Mesenchymal stem cell (in vitro differentiated cells and primary cell): ENCODE results near the gene SPATS2L.

Experiments
- DNase-seq: peaks from one replicate; pipeline ENCODE4 v3.0.0-alpha.2; 2013
- H2AFZ ChIP-seq: one replicate; pipeline ENCODE4 v1.6.1; 2013; ENCODE audit warnings: low read depth, mild to moderate bottlenecking, control low read depth, inconsistent platforms, low read length, moderate library complexity
- H2AK5ac ChIP-seq: 2 replicates; pipeline ENCODE4 v1.6.1; 2013; ENCODE audit warnings: low read length, moderate library complexity, mild to moderate bottlenecking, inconsistent platforms; ENCODE audit not compliant: severe bottlenecking
- H2BK120ac ChIP-seq: one replicate; pipeline ENCODE4 v1.6.1; 2013; ENCODE audit warnings: low read depth, mild to moderate bottlenecking, inconsistent platforms, low read length, moderate library complexity
- H2BK12ac ChIP-seq, 2 experiments: one replicate each; pipeline ENCODE4 v1.6.1; 2013; ENCODE audit warnings: inconsistent platforms in 2 of 2, low read length in 2 of 2, mild to moderate bottlenecking in 2 of 2, moderate library complexity in 2 of 2, control low read depth in 1 of 2
- H2BK15ac ChIP-seq: one replicate; pipeline ENCODE4 v1.6.1; 2013; ENCODE audit warnings: mild to moderate bottlenecking, low read depth, inconsistent platforms; ENCODE audit not compliant: poor library complexity, severe bottlenecking
- H2BK5ac ChIP-seq: 2 replicates; pipeline ENCODE4 v1.6.1; 2013; ENCODE audit warnings: low read depth, mild to moderate bottlenecking, low read length, control low read depth, inconsistent platforms; ENCODE audit not compliant: poor library complexity, severe bottlenecking
- H3K14ac ChIP-seq, 2 experiments: one replicate each; pipeline ENCODE4 v1.6.1; 2013; ENCODE audit warnings: inconsistent platforms in 2 of 2, low read length in 2 of 2, control low read depth in 1 of 2, mild to moderate bottlenecking in 1 of 2, moderate library complexity in 1 of 2
- H3K18ac ChIP-seq, 2 experiments: one replicate each; pipeline ENCODE4 v1.6.1; 2013; ENCODE audit warnings: inconsistent platforms in 2 of 2, low read length in 2 of 2, control low read depth in 1 of 2, low read depth in 1 of 2, mild to moderate bottlenecking in 1 of 2
- H3K23ac ChIP-seq, 2 experiments: one replicate each; pipeline ENCODE4 v1.6.1; 2013; ENCODE audit warnings: inconsistent platforms in 2 of 2, low read length in 2 of 2, mild to moderate bottlenecking in 2 of 2, moderate library complexity in 2 of 2, control low read depth in 1 of 2
- H3K27ac ChIP-seq: 2 replicates; pipeline ENCODE4 v1.5.1; 2013; ENCODE audit warnings: mild to moderate bottlenecking, moderate library complexity, low read length, control low read depth, inconsistent platforms; ENCODE audit not compliant: poor library complexity, severe bottlenecking
- H3K27me3 ChIP-seq, 2 experiments: 2 replicates each; pipeline versions ENCODE4 v1.6.1 to v1.7.0; 2013; ENCODE audit warnings: low read length in 2 of 2, mild to moderate bottlenecking in 2 of 2, moderate library complexity in 2 of 2, control low read depth in 1 of 2, inconsistent platforms in 1 of 2; ENCODE audit not compliant: control insufficient read depth in 1 of 2, insufficient read depth in 1 of 2
- H3K36me3 ChIP-seq, 2 experiments: 2 replicates each; pipeline versions ENCODE4 v1.6.1 to v1.7.0; 2013; ENCODE audit warnings: low read length in 2 of 2, control low read depth in 1 of 2, inconsistent platforms in 1 of 2, low read depth in 1 of 2, mild to moderate bottlenecking in 1 of 2; ENCODE audit not compliant: insufficient read depth in 2 of 2, control insufficient read depth in 1 of 2
- H3K4ac ChIP-seq, 2 experiments: one replicate each; pipeline ENCODE4 v1.6.1; 2013; ENCODE audit warnings: inconsistent platforms in 2 of 2, low read length in 2 of 2, mild to moderate bottlenecking in 2 of 2, moderate library complexity in 2 of 2, control low read depth in 1 of 2, low read depth in 1 of 2
- H3K4me1 ChIP-seq: 2 replicates; pipeline ENCODE4 v1.6.1; 2013; ENCODE audit warnings: low read depth, low read length, control low read depth; ENCODE audit not compliant: control insufficient read depth, insufficient read depth
- H3K4me2 ChIP-seq: 2 replicates; pipeline ENCODE4 v1.6.1; 2013; ENCODE audit warnings: low read length, mild to moderate bottlenecking, inconsistent platforms; ENCODE audit not compliant: poor library complexity, severe bottlenecking
- H3K4me3 ChIP-seq, 2 experiments: 2 replicates each; pipeline versions ENCODE4 v1.5.1 to v1.7.0; 2013; ENCODE audit warnings: low read length in 2 of 2, mild to moderate bottlenecking in 2 of 2, control low read depth in 1 of 2, low read depth in 1 of 2; ENCODE audit not compliant: insufficient read depth in 1 of 2
- H3K79me1 ChIP-seq: replicated peaks from 2 replicates; pipeline ENCODE4 v1.6.1; 2013; ENCODE audit warnings: mild to moderate bottlenecking, control low read depth, low read length, inconsistent platforms; ENCODE audit not compliant: poor library complexity, severe bottlenecking
- H3K9ac ChIP-seq: 2 replicates; pipeline ENCODE4 v1.7.0; 2013; ENCODE audit warnings: mild to moderate bottlenecking, low read length, moderate library complexity
- H3K9me3 ChIP-seq: 2 replicates; pipeline ENCODE4 v1.7.0; 2013; ENCODE audit warnings: mild to moderate bottlenecking, low read length; ENCODE audit not compliant: control insufficient read depth
- H4K8ac ChIP-seq: one replicate; pipeline ENCODE4 v1.6.1; 2013; ENCODE audit warnings: inconsistent platforms, mild to moderate bottlenecking, low read length, moderate library complexity
- H4K91ac ChIP-seq: one replicate; pipeline ENCODE4 v1.6.1; 2013; ENCODE audit warnings: mild to moderate bottlenecking, low read length, inconsistent platforms
- WGBS: methylation state at CpG from one replicate; pipeline ENCODE4 v1.1.7; 2013; ENCODE audit warnings: mixed read lengths; 5-methylcytosine and 5-hydroxymethylcytosine counted together

The SPATS2L gene

DNA sequence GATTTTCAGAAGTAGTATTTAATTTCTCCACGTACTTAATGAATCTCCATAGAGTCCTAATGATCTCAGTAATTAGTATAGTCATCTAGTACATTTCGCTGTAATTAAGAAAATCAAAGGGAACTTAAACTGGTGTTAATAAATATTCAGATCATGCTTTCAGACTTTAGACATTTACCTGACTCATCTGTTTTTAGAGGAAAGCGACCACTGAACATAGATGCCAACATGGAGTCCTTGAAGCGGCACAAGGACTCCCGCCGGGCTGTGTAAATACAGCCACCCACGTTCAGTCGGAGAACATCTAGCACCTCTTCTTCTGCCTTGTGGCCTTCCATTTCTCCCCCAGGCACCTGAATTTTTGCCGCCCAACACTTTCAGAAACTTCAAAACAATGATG, 200.2 kb downstream of the SPATS2L start:
- H3K4ac ChIP-seq, result no peak overlapping the region
- H2BK12ac ChIP-seq, result no peak overlapping the region
- H3K23ac ChIP-seq, result no peak overlapping the region
- no peaks in the 10 kb centered on the region for H3K27me3 ChIP-seq
- no peak overlapping the region for H2BK15ac ChIP-seq
- H3K9me3 ChIP-seq, result no peaks in the 10 kb centered on the region
- H2AK5ac ChIP-seq, result no peak overlapping the region
- H2BK5ac ChIP-seq, result no peak overlapping the region
- H2BK120ac ChIP-seq, result no peak overlapping the region
- H3K4me2 ChIP-seq, result no peak overlapping the region
- no peak for DNase-seq
- H3K27ac ChIP-seq, result no peak overlapping the region
- no peak overlapping the region for H2AFZ ChIP-seq
- H3K14ac ChIP-seq, result no peak overlapping the region
- peaks cover 2 to 39% of the 10 kb centered on the region in 2 experiments for H3K36me3 ChIP-seq
- H3K18ac ChIP-seq, result no peak overlapping the region
- no peak overlapping the region for H3K4me3 ChIP-seq
- no peak overlapping the region for H4K91ac ChIP-seq
- H3K79me1 ChIP-seq, result peaks cover 26% of the 10 kb centered on the region
- H4K8ac ChIP-seq, result no peak overlapping the region
- peaks cover 2% of the 10 kb centered on the region for H3K4me1 ChIP-seq
- 83% methylated on average over 6 of the region's 9 CpGs for WGBS
- H3K9ac ChIP-seq, result no peak overlapping the region

DNA sequence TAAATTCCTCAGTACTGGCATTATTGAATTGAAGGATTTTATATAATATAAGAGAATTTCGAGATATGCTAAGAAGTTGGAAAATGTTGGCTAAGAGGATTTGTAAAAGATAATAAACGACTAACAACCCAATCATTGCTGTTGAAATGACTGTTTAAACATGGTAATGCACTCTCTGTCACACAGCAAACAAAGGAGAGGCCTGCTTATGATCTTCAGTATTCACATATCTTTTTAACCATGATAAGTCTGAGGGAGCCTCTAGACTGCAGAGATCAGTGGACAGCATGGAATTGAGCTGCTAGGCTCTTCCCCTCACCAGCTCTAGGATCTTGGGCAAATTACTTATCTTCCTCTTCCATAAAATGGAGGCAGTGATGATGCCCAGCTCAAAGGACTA, 200.7 kb downstream of the SPATS2L start:
- Histone ChIP-seq H3K4me1 (peaks cover 2% of the 10 kb centered on the region), H3K9me3 (no peaks in the 10 kb centered on the region), H2BK15ac (no peak overlapping the region), H3K36me3 (peaks cover 2 to 39% of the 10 kb centered on the region in 2 experiments), H3K27ac (no peak overlapping the region), H3K79me1 (peaks cover 26% of the 10 kb centered on the region), H4K8ac (no peak overlapping the region), H2AFZ (no peak overlapping the region), H3K9ac (no peak overlapping the region), H3K4me2 (no peak overlapping the region), H2BK5ac (no peak overlapping the region), H4K91ac (no peak overlapping the region), H2BK120ac (no peak overlapping the region), H2BK12ac (no peak overlapping the region), H2AK5ac (no peak overlapping the region), H3K4me3 (no peak overlapping the region), H3K27me3 (peaks cover 2 to 3% of the 10 kb centered on the region in 2 experiments), H3K14ac (no peak overlapping the region), H3K18ac (no peak overlapping the region), H3K4ac (no peak overlapping the region), H3K23ac (no peak overlapping the region)
- 100% methylated on average over 1 of the region's 2 CpGs for WGBS
- DNase-seq, result no peak

DNA sequence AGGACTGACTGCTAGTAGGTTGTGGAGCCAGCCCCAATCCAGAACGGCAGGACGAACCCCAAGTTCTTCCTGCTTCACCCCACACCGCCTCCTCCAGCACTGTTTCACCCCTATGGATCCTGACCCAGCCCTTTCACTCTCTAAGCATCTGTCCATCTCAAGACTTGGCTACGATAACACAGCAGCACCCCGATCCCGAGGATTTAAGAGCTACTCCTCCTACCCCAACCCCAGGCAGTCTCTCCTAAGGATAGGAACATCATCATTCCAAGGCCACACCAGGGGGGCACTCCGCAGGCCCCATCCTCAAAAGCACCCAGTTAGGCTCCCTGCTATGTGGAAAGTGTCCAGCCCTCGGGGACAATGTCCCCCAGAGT, 202.7 kb downstream of the SPATS2L start:
- Histone ChIP-seq H2BK12ac (no peak overlapping the region), H3K79me1 (peaks cover 20% of the 10 kb centered on the region), H3K4me3 (peak overlapping the region; percentile 80 to 94), H3K23ac (no peak overlapping the region), H3K27ac (no peak overlapping the region), H2BK5ac (no peak overlapping the region), H2AFZ (no peak overlapping the region), H3K4me1 (peaks cover 2% of the 10 kb centered on the region), H3K36me3 (peaks cover 0 to 23% of the 10 kb centered on the region in 2 experiments), H3K18ac (peak overlapping the region; percentile 75 to 84), H4K91ac (peak overlapping the region; percentile 37), H3K9ac (peak overlapping the region; percentile 96), H3K27me3 (peaks cover 12 to 20% of the 10 kb centered on the region in 2 experiments), H3K14ac (peak overlapping the region in 1 of 2 experiments; percentile 58), H3K4ac (peak overlapping the region; percentile 68 to 91), H2BK15ac (no peak overlapping the region), H4K8ac (peak overlapping the region; percentile 94), H3K4me2 (peak overlapping the region; percentile 70), H3K9me3 (no peaks in the 10 kb centered on the region), H2AK5ac (peak overlapping the region; percentile 8), H2BK120ac (no peak overlapping the region)
- DNase-seq, result peak; percentile 23
- WGBS, result 78% methylated on average over 8 of the region's 8 CpGs

DNA sequence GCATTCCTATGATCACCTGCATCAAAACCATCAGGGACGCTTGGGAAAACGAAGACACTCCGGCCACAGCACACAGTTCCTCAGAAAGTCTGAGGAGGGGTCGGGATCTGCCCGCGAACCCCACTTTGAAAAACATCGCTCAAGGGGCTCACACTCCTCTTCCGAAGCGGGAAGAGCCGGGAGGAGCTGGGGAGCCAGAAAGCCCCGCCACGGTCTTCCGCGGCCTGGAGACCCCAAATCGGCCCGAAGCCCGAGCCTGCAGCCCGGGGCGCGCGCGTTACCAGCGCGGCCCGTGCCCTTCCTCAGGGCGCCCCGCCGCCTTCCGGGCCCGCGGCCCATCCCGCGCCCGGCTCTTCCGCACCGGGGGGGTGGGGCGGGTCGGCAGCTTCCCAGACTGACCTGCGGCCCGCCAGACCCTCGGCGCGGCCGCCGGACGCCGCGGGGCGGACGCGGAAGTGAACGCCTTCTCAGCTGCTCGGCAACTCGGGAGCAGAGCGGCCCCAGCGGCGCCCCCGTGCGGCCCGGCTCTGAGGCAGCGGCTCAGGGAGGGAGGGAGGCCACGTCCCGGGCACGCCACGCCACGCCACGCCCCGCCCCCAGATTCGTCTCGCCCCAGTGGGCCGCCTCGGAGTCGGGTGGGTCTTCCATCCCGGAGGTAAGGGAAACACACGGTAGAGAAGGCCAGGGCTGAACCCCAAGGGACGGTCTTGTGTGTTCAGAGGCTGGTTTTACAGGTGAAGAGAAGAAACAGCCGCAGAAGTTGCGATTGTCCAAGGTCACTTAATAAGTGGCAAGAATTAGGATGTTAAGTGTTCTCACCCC, 203.3 kb downstream of the SPATS2L start, which contains the start of gene KCTD18:
TSS of gene KCTD18 (minus strand) at position 457 of the 822 bp plus-strand sequence. CDS start 3,052 bp downstream, outside the sequence.
- Histone ChIP-seq H3K9ac (peak within 1 kb of the TSS; percentile 96), H3K79me1 (peaks cover 20% of the 10 kb centered on the region), H2BK5ac (no peak within 1 kb of the TSS), H3K27me3 (peaks cover 17 to 24% of the 10 kb centered on the region in 2 experiments), H3K14ac (peak within 1 kb of the TSS; percentile 58 to 81), H3K23ac (peak within 1 kb of the TSS in 1 of 2 experiments; percentile 98), H3K18ac (peak within 1 kb of the TSS; percentile 87 to 88), H2AFZ (peak within 1 kb of the TSS; percentile 86), H3K4me2 (peak within 1 kb of the TSS; percentile 87), H2BK12ac (peak within 1 kb of the TSS in 1 of 2 experiments; percentile 63), H2AK5ac (peak within 1 kb of the TSS; percentile 8), H3K4me3 (peak within 1 kb of the TSS; percentile 80 to 94), H4K8ac (peak within 1 kb of the TSS; percentile 94), H3K9me3 (no peaks in the 10 kb centered on the region), H3K27ac (peak within 1 kb of the TSS; percentile 11), H3K4ac (peak within 1 kb of the TSS; percentile 68 to 91), H3K36me3 (peaks cover 0 to 18% of the 10 kb centered on the region in 2 experiments), H2BK15ac (peak within 1 kb of the TSS; percentile 55), H2BK120ac (no peak within 1 kb of the TSS), H4K91ac (peak within 1 kb of the TSS; percentile 66), H3K4me1 (peaks cover 2% of the 10 kb centered on the region)
- 3% methylated on average over 62 of the region's 78 CpGs for WGBS
- DNase-seq, result peak; percentile 83
